ENCODE data around the gene DACT3.

Gene DACT3, protein sequence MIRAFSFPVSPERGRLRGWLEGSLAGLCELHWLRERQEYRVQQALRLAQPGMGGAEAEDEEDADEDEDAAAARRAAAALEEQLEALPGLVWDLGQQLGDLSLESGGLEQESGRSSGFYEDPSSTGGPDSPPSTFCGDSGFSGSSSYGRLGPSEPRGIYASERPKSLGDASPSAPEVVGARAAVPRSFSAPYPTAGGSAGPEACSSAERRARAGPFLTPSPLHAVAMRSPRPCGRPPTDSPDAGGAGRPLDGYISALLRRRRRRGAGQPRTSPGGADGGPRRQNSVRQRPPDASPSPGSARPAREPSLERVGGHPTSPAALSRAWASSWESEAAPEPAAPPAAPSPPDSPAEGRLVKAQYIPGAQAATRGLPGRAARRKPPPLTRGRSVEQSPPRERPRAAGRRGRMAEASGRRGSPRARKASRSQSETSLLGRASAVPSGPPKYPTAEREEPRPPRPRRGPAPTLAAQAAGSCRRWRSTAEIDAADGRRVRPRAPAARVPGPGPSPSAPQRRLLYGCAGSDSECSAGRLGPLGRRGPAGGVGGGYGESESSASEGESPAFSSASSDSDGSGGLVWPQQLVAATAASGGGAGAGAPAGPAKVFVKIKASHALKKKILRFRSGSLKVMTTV

DNA sequence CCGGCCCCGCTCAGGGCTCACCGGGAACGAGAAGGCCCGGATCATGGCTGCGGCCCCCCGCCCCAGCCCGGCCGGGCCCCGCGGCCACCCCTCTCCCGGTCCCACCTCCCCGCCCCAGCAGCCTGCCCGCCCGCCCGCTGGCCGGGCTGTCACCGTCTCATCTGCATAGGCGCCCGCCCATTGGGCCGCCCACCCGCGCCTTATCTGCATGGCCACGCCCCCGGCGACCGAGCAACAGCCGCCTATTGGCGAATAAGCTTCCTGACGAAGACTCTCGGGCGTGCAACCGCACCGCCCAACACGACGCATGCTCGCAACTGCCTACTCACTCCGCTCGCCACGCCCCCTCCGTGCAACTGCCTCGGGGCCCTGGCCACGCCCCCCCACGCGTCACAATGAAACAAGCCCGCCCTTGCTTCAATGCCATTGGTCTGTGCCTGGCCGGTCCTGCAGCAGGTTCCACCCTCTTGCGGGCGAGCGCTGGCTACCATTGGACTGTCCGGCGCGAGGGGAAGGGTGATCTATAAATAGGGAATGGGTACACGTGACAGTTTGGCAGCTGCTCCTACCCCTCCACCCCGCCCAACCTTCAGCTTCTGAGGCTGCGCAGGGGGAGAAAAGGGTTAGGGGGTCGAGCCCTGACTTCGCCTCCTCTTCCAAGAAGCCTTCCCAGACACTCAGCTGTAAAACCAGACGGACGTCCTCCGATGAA is at the start of gene DACT3:
Gene DACT3 (minus strand): TSS at position 163 of the 712 bp plus-strand sequence. CDS start 118 bp downstream, at position 45.
- Histone ChIP-seq H3K9me3 (ENCODE audit: low read length) (no peaks in the 10 kb centered on the region), H3K4me2 (ENCODE audit: low read length) (peak within 1 kb of the TSS; percentile 77), H4K20me1 (ENCODE audit: insufficient read depth, low read length) (no peaks in the 10 kb centered on the region), H3K36me3 (ENCODE audit: insufficient read depth, low read length) (no peaks in the 10 kb centered on the region), H2AFZ (ENCODE audit: low read length) (no peak within 1 kb of the TSS), H3K27me3 (ENCODE audit: insufficient read depth, low read length) (no peaks in the 10 kb centered on the region; the same call in 1 of the 2 replicates), H3K27ac (ENCODE audit: low read depth, low read length, poor library complexity, severe bottlenecking) (no peak within 1 kb of the TSS), H3F3A (ENCODE audit: insufficient read depth, low read length) (no peaks in the 10 kb centered on the region), H3K4me1 (ENCODE audit: insufficient read depth, low read length, severe bottlenecking) (peaks cover 23% of the 10 kb centered on the region), H3K9ac (ENCODE audit: low read length) (peak within 1 kb of the TSS; percentile 32; the same call in 1 of the 2 replicates), H3K4me3 (ENCODE audit: low read depth, low read length, poor library complexity, severe bottlenecking) (peak within 1 kb of the TSS; percentile 60), H3K9me2 (ENCODE audit: low read depth, low read length) (no peaks in the 10 kb centered on the region), H3K79me2 (ENCODE audit: insufficient read depth, low read length) (no peaks in the 10 kb centered on the region)
- TF ChIP-seq, protein P1, sequence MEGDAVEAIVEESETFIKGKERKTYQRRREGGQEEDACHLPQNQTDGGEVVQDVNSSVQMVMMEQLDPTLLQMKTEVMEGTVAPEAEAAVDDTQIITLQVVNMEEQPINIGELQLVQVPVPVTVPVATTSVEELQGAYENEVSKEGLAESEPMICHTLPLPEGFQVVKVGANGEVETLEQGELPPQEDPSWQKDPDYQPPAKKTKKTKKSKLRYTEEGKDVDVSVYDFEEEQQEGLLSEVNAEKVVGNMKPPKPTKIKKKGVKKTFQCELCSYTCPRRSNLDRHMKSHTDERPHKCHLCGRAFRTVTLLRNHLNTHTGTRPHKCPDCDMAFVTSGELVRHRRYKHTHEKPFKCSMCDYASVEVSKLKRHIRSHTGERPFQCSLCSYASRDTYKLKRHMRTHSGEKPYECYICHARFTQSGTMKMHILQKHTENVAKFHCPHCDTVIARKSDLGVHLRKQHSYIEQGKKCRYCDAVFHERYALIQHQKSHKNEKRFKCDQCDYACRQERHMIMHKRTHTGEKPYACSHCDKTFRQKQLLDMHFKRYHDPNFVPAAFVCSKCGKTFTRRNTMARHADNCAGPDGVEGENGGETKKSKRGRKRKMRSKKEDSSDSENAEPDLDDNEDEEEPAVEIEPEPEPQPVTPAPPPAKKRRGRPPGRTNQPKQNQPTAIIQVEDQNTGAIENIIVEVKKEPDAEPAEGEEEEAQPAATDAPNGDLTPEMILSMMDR (IDR thresholded peaks at IDR 0.05; ENCODE audit: low read length): no peak

DNA sequence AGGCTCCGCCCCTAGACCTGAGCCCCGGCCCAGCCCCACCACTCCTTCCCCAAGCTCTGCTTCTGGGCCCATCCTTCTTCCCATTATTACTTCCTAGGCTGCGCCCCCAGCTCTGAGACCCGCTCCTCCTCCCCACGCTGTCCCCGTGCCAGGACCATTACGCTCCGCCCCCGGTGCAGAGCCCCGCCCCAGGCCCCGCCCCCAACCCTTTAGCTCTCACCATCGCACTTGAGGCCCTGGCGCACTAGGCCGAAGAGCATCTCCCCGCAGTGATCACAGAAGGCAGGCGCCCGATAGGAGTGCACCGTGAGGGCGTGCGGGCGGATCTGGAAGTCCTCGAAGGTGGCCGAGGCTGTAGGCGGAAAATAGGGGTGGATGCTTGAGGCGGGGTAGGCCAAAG is 49.7 kb upstream of the DACT3 start:
- TF ChIP-seq, protein P1 (IDR thresholded peaks at IDR 0.05; ENCODE audit: low read length): no peak
- no peak for TF ChIP-seq EZH2 (IDR thresholded peaks at IDR 0.05; ENCODE audit: borderline replicate concordance, low read length)
- no peak overlapping the region for H3K9ac ChIP-seq (ENCODE audit: low read length)
- peaks cover 17% of the 10 kb centered on the region for H3K4me1 ChIP-seq (ENCODE audit: insufficient read depth, low read length, severe bottlenecking)
- H3K9me2 ChIP-seq (ENCODE audit: low read depth, low read length): no peaks in the 10 kb centered on the region
- no peaks in the 10 kb centered on the region for H3F3A ChIP-seq (ENCODE audit: insufficient read depth, low read length)
- no peaks in the 10 kb centered on the region for H4K20me1 ChIP-seq (ENCODE audit: insufficient read depth, low read length)
- H2AFZ ChIP-seq (ENCODE audit: low read length): no peak overlapping the region
- H3K27ac ChIP-seq (ENCODE audit: low read depth, low read length, poor library complexity, severe bottlenecking): no peak overlapping the region
- H3K4me2 ChIP-seq (ENCODE audit: low read length): no peak overlapping the region
- no peaks in the 10 kb centered on the region for H3K9me3 ChIP-seq (ENCODE audit: low read length)
- no peak overlapping the region for H3K4me3 ChIP-seq (ENCODE audit: low read depth, low read length, poor library complexity, severe bottlenecking)
- H3K27me3 ChIP-seq (ENCODE audit: insufficient read depth, low read length): no peaks in the 10 kb centered on the region
- H3K36me3 ChIP-seq (ENCODE audit: insufficient read depth, low read length): peaks cover 42% of the 10 kb centered on the region
- no peaks in the 10 kb centered on the region for H3K79me2 ChIP-seq (ENCODE audit: insufficient read depth, low read length)

DNA sequence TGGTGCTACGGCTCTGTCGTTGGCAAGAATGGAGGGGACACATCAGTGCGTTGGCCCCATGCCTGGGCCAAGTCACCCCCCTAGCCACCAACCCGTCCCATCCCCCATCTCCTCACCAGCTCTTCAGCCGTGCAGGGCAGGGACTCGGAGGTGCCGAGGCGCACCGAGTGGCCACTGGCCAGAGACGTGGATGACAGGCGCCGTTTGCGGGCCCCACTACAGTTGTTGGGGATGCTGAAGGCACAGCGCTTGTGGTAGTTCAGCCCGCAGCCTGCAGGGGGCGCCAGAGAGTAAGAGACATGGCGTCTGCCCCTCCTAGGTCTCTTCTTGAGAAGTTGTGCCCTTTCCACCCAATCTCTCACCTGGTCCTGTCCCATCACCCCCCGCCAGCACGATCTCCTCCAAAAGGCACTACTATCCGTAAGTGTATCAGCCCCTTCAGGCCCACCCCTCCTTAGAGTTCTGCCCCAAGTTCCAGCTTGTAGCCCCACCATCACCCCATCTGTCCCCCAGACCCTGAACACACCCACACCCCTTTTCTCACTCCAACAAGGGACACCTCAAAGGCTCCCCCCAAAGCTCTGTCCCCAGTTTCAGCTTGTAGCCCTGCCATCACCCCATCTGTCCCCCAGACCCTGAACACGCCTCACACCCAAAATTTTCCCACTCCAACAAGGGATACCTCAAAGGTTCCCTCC is 43.5 kb upstream of the DACT3 start:
- TF ChIP-seq, protein P1 (IDR thresholded peaks at IDR 0.05; ENCODE audit: low read length): peak; percentile 90
- TF ChIP-seq EZH2 (IDR thresholded peaks at IDR 0.05; ENCODE audit: borderline replicate concordance, low read length): no peak
- no peaks in the 10 kb centered on the region for H3K27me3 ChIP-seq (ENCODE audit: insufficient read depth, low read length)
- no peaks in the 10 kb centered on the region for H3K4me1 ChIP-seq (ENCODE audit: insufficient read depth, low read length, severe bottlenecking)
- H3K9me3 ChIP-seq (ENCODE audit: low read length): no peaks in the 10 kb centered on the region
- H3K4me3 ChIP-seq (ENCODE audit: low read depth, low read length, poor library complexity, severe bottlenecking): no peak overlapping the region
- H3K27ac ChIP-seq (ENCODE audit: low read depth, low read length, poor library complexity, severe bottlenecking): no peak overlapping the region
- no peak overlapping the region for H3K9ac ChIP-seq (ENCODE audit: low read length)
- H3K4me2 ChIP-seq (ENCODE audit: low read length): no peak overlapping the region
- no peaks in the 10 kb centered on the region for H3K9me2 ChIP-seq (ENCODE audit: low read depth, low read length)
- peaks cover 71% of the 10 kb centered on the region for H3K36me3 ChIP-seq (ENCODE audit: insufficient read depth, low read length)
- H2AFZ ChIP-seq (ENCODE audit: low read length): no peak overlapping the region
- no peaks in the 10 kb centered on the region for H3F3A ChIP-seq (ENCODE audit: insufficient read depth, low read length)
- no peaks in the 10 kb centered on the region for H3K79me2 ChIP-seq (ENCODE audit: insufficient read depth, low read length)
- no peaks in the 10 kb centered on the region for H4K20me1 ChIP-seq (ENCODE audit: insufficient read depth, low read length)
